Measurements from ENCODE around the gene C2orf76. TPM values are rescaled to one million over a fixed set of nuclear protein-coding genes. Genes with fewer than 3 reads are reported as not detected.
"Not testable (repeated sequence)": the region's sequence is repeated elsewhere in the genome, so short reads cannot be mapped to it uniquely, and the experiment has no call there.

Gene C2orf76
- total and polyA plus RNA-seq, 2 donors (not counting 1 experiment from before 2014, with no cell fraction given) = 6.9 to 13.6 TPM

GRCh38 chr2:119278946-119279345 lies 87.7 kb downstream of the C2orf76 start:
- no peak overlapping the region for H2AFZ ChIP-seq (ENCODE audit: insufficient read depth, low read depth, low read length, poor library complexity, severe bottlenecking)
- no peak for TF ChIP-seq CTCF (IDR thresholded peaks at IDR 0.05)
- TF ChIP-seq EZH2 (IDR thresholded peaks at IDR 0.05; ENCODE audit: borderline replicate concordance, insufficient read depth, low read depth, low read length, poor library complexity, severe bottlenecking) = no peak
- Mint-ChIP-seq H3K9me3 (ENCODE audit: insufficient read depth) (peaks cover 3% of the 10 kb centered on the region), H3K4me1 (no peaks in the 10 kb centered on the region), H3K4me3 (no peak overlapping the region), H3K27ac (no peak overlapping the region), H3K27me3 (peaks cover 2% of the 10 kb centered on the region)
- intact Hi-C loops (cut with micrococcal nuclease) = no loop called here
- no peaks in the 10 kb centered on the region for H3K79me2 ChIP-seq (ENCODE audit: control insufficient read depth, insufficient read depth, low read length)
- no peak overlapping the region for H3K4me2 ChIP-seq (replicated peaks; ENCODE audit: low read depth, low read length, poor library complexity, severe bottlenecking)
- H3K27ac ChIP-seq (ENCODE audit: low read length in 2 of 2) = no peak overlapping the region
- H3K9me3 ChIP-seq (ENCODE audit: control extremely low read depth in 1 of 3, control insufficient read depth in 2 of 3, insufficient read depth in 1 of 3, low read length in 2 of 3) = peaks cover 0 to under 1% (median 0%) of the 10 kb centered on the region in 3 donors
- no peak for ATAC-seq (ENCODE audit: low read depth)
- DNase-seq = no peak
- H3K36me3 ChIP-seq (replicated peaks in 1 of 2; ENCODE audit: control extremely low read depth in 1 of 2, control insufficient read depth in 1 of 2, extremely low read depth in 1 of 2, insufficient read depth in 2 of 2, low read length in 1 of 2) = no peaks in the 10 kb centered on the region
- ChIA-PET POLR2A (no interaction called here), CTCF (no interaction called here)
- no peaks in the 10 kb centered on the region for H3K27me3 ChIP-seq (replicated peaks in 1 of 4; ENCODE audit: control extremely low read depth in 1 of 4, control insufficient read depth in 3 of 4, insufficient read depth in 4 of 4, low read length in 3 of 4)
- 100% methylated on average over 1 of the region's 6 CpGs for WGBS (ENCODE audit: insufficient coverage)
- H3K4me1 ChIP-seq (ENCODE audit: control insufficient read depth in 2 of 2, insufficient read depth in 2 of 2, low read length in 2 of 2) = no peaks in the 10 kb centered on the region
- H3K9ac ChIP-seq (ENCODE audit: low read length) = no peak overlapping the region
- no peak overlapping the region for H3K4me3 ChIP-seq (ENCODE audit: control extremely low read depth in 1 of 5, extremely low read depth in 1 of 5, insufficient read depth in 1 of 5, low read depth in 2 of 5, low read length in 4 of 5)
- H4K20me1 ChIP-seq (ENCODE audit: control insufficient read depth, insufficient read depth, low read length, poor library complexity, severe bottlenecking) = no peaks in the 10 kb centered on the region

- H2AFZ ChIP-seq (ENCODE audit: insufficient read depth, low read depth, low read length, poor library complexity, severe bottlenecking); H3K4me1 Mint-ChIP-seq; H3K79me2 ChIP-seq (ENCODE audit: control insufficient read depth, insufficient read depth, low read length); POLR2A ChIA-PET; CTCF ChIA-PET; H3K27me3 Mint-ChIP-seq; H3K9ac ChIP-seq (ENCODE audit: low read length); H3K4me3 Mint-ChIP-seq; intact Hi-C loops (cut with micrococcal nuclease); H3K36me3 ChIP-seq (replicated peaks in 1 of 2; ENCODE audit: control extremely low read depth in 1 of 2, control insufficient read depth in 1 of 2, extremely low read depth in 1 of 2, insufficient read depth in 2 of 2, low read length in 1 of 2); H3K27ac ChIP-seq (ENCODE audit: low read length in 2 of 2); H3K4me2 ChIP-seq (replicated peaks; ENCODE audit: low read depth, low read length, poor library complexity, severe bottlenecking); H3K9me3 ChIP-seq (ENCODE audit: control extremely low read depth in 1 of 3, control insufficient read depth in 2 of 3, insufficient read depth in 1 of 3, low read length in 2 of 3); H3K9me3 Mint-ChIP-seq (ENCODE audit: insufficient read depth); DNase-seq; H3K4me1 ChIP-seq (ENCODE audit: control insufficient read depth in 2 of 2, insufficient read depth in 2 of 2, low read length in 2 of 2); H4K20me1 ChIP-seq (ENCODE audit: control insufficient read depth, insufficient read depth, low read length, poor library complexity, severe bottlenecking); ATAC-seq (ENCODE audit: low read depth); H3K4me3 ChIP-seq (ENCODE audit: control extremely low read depth in 1 of 5, extremely low read depth in 1 of 5, insufficient read depth in 1 of 5, low read depth in 2 of 5, low read length in 4 of 5); H3K27me3 ChIP-seq (replicated peaks in 1 of 4; ENCODE audit: control extremely low read depth in 1 of 4, control insufficient read depth in 3 of 4, insufficient read depth in 4 of 4, low read length in 3 of 4); H3K27ac Mint-ChIP-seq: not testable (repeated sequence)
- 100% methylated on average over 1 of the region's 2 CpGs for WGBS (ENCODE audit: insufficient coverage)
These were observed 88.2 kb downstream of the C2orf76 start for GRCh38 chr2:119278385-119278784.
